GM12873 (cell line): Measurements from ENCODE around the gene CACNA1F.

Experiments used
- CTCF ChIP-seq: IDR thresholded peaks from 2 replicates; pipeline ENCODE4 v1.5.1; 2012; ENCODE audit warnings: low read depth, mild to moderate bottlenecking, moderate library complexity, low read length, control low read depth; ENCODE audit not compliant: insufficient read depth; ENCODE audit errors: missing control alignments

The CACNA1F gene

GRCh38 chrX:49227726-49228125 lies 5.4 kb downstream of the CACNA1F start:
- TF ChIP-seq CTCF, result no peak

- no peak for TF ChIP-seq CTCF
Observed at GRCh38 chrX:49226946-49227345, 6.2 kb downstream of the CACNA1F start.

- no peak for TF ChIP-seq CTCF
Observed at GRCh38 chrX:49225858-49226257, 7.3 kb downstream of the CACNA1F start.

GRCh38 chrX:49221868-49222267 lies 11.3 kb downstream of the CACNA1F start:
- no peak for TF ChIP-seq CTCF

GRCh38 chrX:49220100-49220499 lies 13.0 kb downstream of the CACNA1F start:
- no peak for TF ChIP-seq CTCF

- TF ChIP-seq CTCF, result no peak
Observed at GRCh38 chrX:49214996-49215526, 18.1 kb downstream of the CACNA1F start.

GRCh38 chrX:49214416-49214815 lies 18.7 kb downstream of the CACNA1F start:
- TF ChIP-seq CTCF, result no peak

- no peak for TF ChIP-seq CTCF
Observed at GRCh38 chrX:49212861-49213260, 20.3 kb downstream of the CACNA1F start.
